NB4 (cell line): ENCODE results near the gene CDH13.

Source experiments
- CTCF ChIP-seq: IDR thresholded peaks from one replicate; pipeline ENCODE4 v1.5.1; 2012; ENCODE audit warnings: low read depth, low read length
- MAX ChIP-seq: IDR thresholded peaks from 2 replicates; pipeline ENCODE4 v1.6.1; 2011; ENCODE audit warnings: low read depth, low read length
- MYC ChIP-seq: IDR thresholded peaks from 2 replicates; pipeline ENCODE4 v1.6.1; 2011; ENCODE audit warnings: low read depth, low read length
- POLR2A ChIP-seq: IDR thresholded peaks from 2 replicates; pipeline ENCODE4 v1.6.1; 2011; ENCODE audit warnings: mild to moderate bottlenecking; ENCODE audit not compliant: insufficient read length; ENCODE audit errors: extremely low read depth

GRCh38 chr16:83804366-83804765 is 1177.6 kb downstream of the CDH13 start:
- TF ChIP-seq CTCF (no peak), POLR2A (no peak), MYC (no peak), MAX (no peak)
